MM.1S (cell line): Measurements from ENCODE around the gene LIMCH1.

Source experiments
- DNase-seq: peaks from one replicate; pipeline ENCODE4 v3.0.0-alpha.2; 2015
- H2AFZ ChIP-seq: fragments of 300-600 bp; sonication (generic); 2 replicates; pipeline ENCODE4 v1.6.0; 2016; ENCODE audit warnings: antibody characterized with exemption, low read length
- H3F3A ChIP-seq: fragments of 300-600 bp; sonication (generic); 2 replicates; pipeline ENCODE4 v1.6.1; 2016; ENCODE audit warnings: mild to moderate bottlenecking, antibody characterized with exemption, low read length, moderate library complexity, mixed read lengths; ENCODE audit not compliant: insufficient read depth
- H3K27ac ChIP-seq: fragments of 300-600 bp; sonication (generic); 2 replicates; pipeline ENCODE4 v1.5.1; 2016; ENCODE audit warnings: mild to moderate bottlenecking, low read length
- H3K27me3 ChIP-seq: fragments of 300-600 bp; sonication (generic); replicated peaks from 2 replicates; pipeline ENCODE4 v1.6.0; 2016; ENCODE audit warnings: low read length; ENCODE audit not compliant: insufficient read depth
- H3K36me3 ChIP-seq: fragments of 300-600 bp; sonication (generic); replicated peaks from 2 replicates; pipeline ENCODE4 v1.6.1; 2016; ENCODE audit warnings: mild to moderate bottlenecking, low read length, mixed read lengths; ENCODE audit not compliant: insufficient read depth
- H3K4me1 ChIP-seq: fragments of 300-600 bp; sonication (generic); 2 replicates; pipeline ENCODE4 v1.6.1; 2016; ENCODE audit warnings: low read length, mixed read lengths
- H3K4me2 ChIP-seq: fragments of 300-600 bp; sonication (generic); 2 replicates; pipeline ENCODE4 v1.6.0; 2016; ENCODE audit warnings: low read depth, low read length
- H3K4me3 ChIP-seq: fragments of 300-600 bp; sonication (generic); 2 replicates; pipeline ENCODE4 v1.5.1; 2016; ENCODE audit warnings: low read length, mixed read lengths
- H3K79me2 ChIP-seq: fragments of 300-600 bp; sonication (generic); 2 replicates; pipeline ENCODE4 v1.6.1; 2016; ENCODE audit warnings: mixed run types, low read length, mixed read lengths
- H3K9ac ChIP-seq: fragments of 300-600 bp; sonication (generic); 2 replicates; pipeline ENCODE4 v1.6.1; 2016; ENCODE audit warnings: low read length, mixed read lengths
- H3K9me2 ChIP-seq: fragments of 300-600 bp; sonication (generic); replicated peaks from 2 replicates; pipeline ENCODE4 v1.6.1; 2016; ENCODE audit warnings: mild to moderate bottlenecking, low read length, mixed read lengths; ENCODE audit not compliant: insufficient read depth
- H3K9me3 ChIP-seq: fragments of 300-600 bp; sonication (generic); replicated peaks from 2 replicates; pipeline ENCODE4 v1.6.1; 2016; ENCODE audit warnings: mild to moderate bottlenecking, low read length, mixed read lengths; ENCODE audit not compliant: insufficient read depth
- H4K20me1 ChIP-seq: fragments of 300-600 bp; sonication (generic); 2 replicates; pipeline ENCODE4 v1.6.1; 2016; ENCODE audit warnings: mild to moderate bottlenecking, low read length, moderate library complexity, mixed read lengths; ENCODE audit not compliant: insufficient read depth
- CTCF ChIP-seq: fragments of 300-600 bp; sonication (generic); IDR thresholded peaks from 2 replicates; pipeline ENCODE4 v1.5.1; 2016; ENCODE audit warnings: antibody characterized with exemption, low read length, mixed read lengths
- EZH2 ChIP-seq: fragments of 300-600 bp; sonication (generic); optimal IDR thresholded peaks from 2 replicates; pipeline ENCODE3; 2017; ENCODE audit warnings: low read depth, mild to moderate bottlenecking, antibody characterized with exemption, low read length, mixed read lengths
- EZH2phosphoT487 ChIP-seq: fragments of 300-600 bp; sonication (generic); IDR thresholded peaks from 2 replicates; pipeline ENCODE4 v1.6.1; 2018; ENCODE audit warnings: antibody characterized with exemption, low read length

The LIMCH1 gene

GRCh38 chr4:41718907-41719306 lies 180.9 kb downstream of the LIMCH1 start:
- no peak for DNase-seq
- TF ChIP-seq EZH2phosphoT487 (no peak), EZH2 (no peak), CTCF (no peak)
- no peak overlapping the region for H2AFZ ChIP-seq
- no peaks in the 10 kb centered on the region for H3F3A ChIP-seq
- H3K9me3 ChIP-seq, result no peaks in the 10 kb centered on the region
- H3K9ac ChIP-seq, result no peak overlapping the region
- no peak overlapping the region for H3K27ac ChIP-seq
- no peaks in the 10 kb centered on the region for H3K79me2 ChIP-seq
- no peaks in the 10 kb centered on the region for H3K9me2 ChIP-seq
- H3K36me3 ChIP-seq, result no peaks in the 10 kb centered on the region
- H3K4me3 ChIP-seq, result no peak overlapping the region
- no peaks in the 10 kb centered on the region for H3K27me3 ChIP-seq
- H3K4me2 ChIP-seq, result no peak overlapping the region
- no peaks in the 10 kb centered on the region for H4K20me1 ChIP-seq
- H3K4me1 ChIP-seq, result no peaks in the 10 kb centered on the region

- H3K27ac ChIP-seq, result no peak overlapping the region
- H3K4me1 ChIP-seq, result no peaks in the 10 kb centered on the region
- TF ChIP-seq CTCF, result no peak
- no peak for TF ChIP-seq EZH2phosphoT487
- no peak for TF ChIP-seq EZH2
- H3K79me2 ChIP-seq, result no peaks in the 10 kb centered on the region
- no peak overlapping the region for H3K4me2 ChIP-seq
- no peaks in the 10 kb centered on the region for H3K27me3 ChIP-seq
- no peaks in the 10 kb centered on the region for H4K20me1 ChIP-seq
- H3F3A ChIP-seq, result no peaks in the 10 kb centered on the region
- no peak overlapping the region for H2AFZ ChIP-seq
- no peak overlapping the region for H3K4me3 ChIP-seq
- H3K9ac ChIP-seq, result no peak overlapping the region
- no peaks in the 10 kb centered on the region for H3K9me3 ChIP-seq
- H3K9me2 ChIP-seq, result no peaks in the 10 kb centered on the region
- no peak for DNase-seq
- H3K36me3 ChIP-seq, result no peaks in the 10 kb centered on the region
Observed at GRCh38 chr4:41719417-41719816, 181.5 kb downstream of the LIMCH1 start.

GRCh38 chr4:41722181-41722580 lies 184.2 kb downstream of the LIMCH1 start:
- H3K27me3 ChIP-seq, result no peaks in the 10 kb centered on the region
- H3K4me3 ChIP-seq, result no peak overlapping the region
- no peaks in the 10 kb centered on the region for H3K4me1 ChIP-seq
- H3K36me3 ChIP-seq, result no peaks in the 10 kb centered on the region
- H3K9me2 ChIP-seq, result no peaks in the 10 kb centered on the region
- TF ChIP-seq EZH2, result no peak
- TF ChIP-seq CTCF, result no peak
- no peak for TF ChIP-seq EZH2phosphoT487
- H2AFZ ChIP-seq, result no peak overlapping the region
- no peak for DNase-seq
- H3K79me2 ChIP-seq, result no peaks in the 10 kb centered on the region
- no peak overlapping the region for H3K9ac ChIP-seq
- no peak overlapping the region for H3K27ac ChIP-seq
- no peaks in the 10 kb centered on the region for H3K9me3 ChIP-seq
- H3F3A ChIP-seq, result no peaks in the 10 kb centered on the region
- no peaks in the 10 kb centered on the region for H4K20me1 ChIP-seq
- H3K4me2 ChIP-seq, result no peak overlapping the region
